Measurements from ENCODE around the gene PUSL1.
"Not testable (repeated sequence)": the region's sequence is repeated elsewhere in the genome, so short reads cannot be mapped to it uniquely, and the experiment has no call there.

PUSL1 gene

GRCh38 chr1:1306070-1306660, 2.2 kb upstream of the PUSL1 start:
- intact Hi-C loops (cut with DNase I), result loop anchor here (5.0 kb wide), 1 partner anchor 34 kb away; the partner anchor contains the start of gene UBE2J2
- DNase-seq, result no peak

GRCh38 chr1:1306661-1307260, 1.6 kb upstream of the PUSL1 start:
- intact Hi-C loops (cut with DNase I), result loop anchor here (5.0 kb wide), 1 partner anchor 34 kb away; the partner anchor contains the start of gene UBE2J2
- DNase-seq, result no peak

- intact Hi-C loops (cut with DNase I), result loop anchor here (5.0 kb wide), 1 partner anchor 35 kb away; the partner anchor contains the start of gene UBE2J2
- DNase-seq, result peak in 1 of 10 donors; percentile 46
These were observed 1.0 kb upstream of the PUSL1 start for GRCh38 chr1:1307261-1307922.

- intact Hi-C loops (cut with DNase I), result loop anchor here (1.0 to 5.0 kb wide), 3 partner anchors 16 to 40 kb away; partner anchors contain the start of genes CPTP, DVL1, INTS11 and UBE2J2
- no peak for DNase-seq
These were observed 406 bp downstream of the PUSL1 start for GRCh38 chr1:1308756-1309250.

- intact Hi-C loops (cut with DNase I), result loop anchor here (2.0 to 5.0 kb wide), 2 partner anchors 15 to 37 kb away; partner anchors contain the start of genes CPTP, INTS11 and UBE2J2
- DNase-seq, result no peak
These were observed 1.1 kb downstream of the PUSL1 start for GRCh38 chr1:1309251-1310108.

- intact Hi-C loops (cut with DNase I), result no loop called here
- DNase-seq, result no peak
These were observed 1.6 kb downstream of the PUSL1 start for GRCh38 chr1:1310109-1310385.

- DNase-seq, result no peak
These were observed 2.2 kb downstream of the PUSL1 start for GRCh38 chr1:1310476-1311053.

GRCh38 chr1:1311107-1312104, 3.0 kb downstream of the PUSL1 start:
- DNase-seq, result no peak
- intact Hi-C loops (cut with DNase I), result no loop called here

More at GRCh38 chr1:1310476-1311053, 2.2 kb downstream of the PUSL1 start:
- intact Hi-C loops (cut with DNase I), result no loop called here

- intact Hi-C loops (cut with DNase I), result no loop called here
- no peak for DNase-seq
These were observed 4.3 kb downstream of the PUSL1 start for GRCh38 chr1:1312450-1313314.

GRCh38 chr1:1313500-1314236, 5.3 kb downstream of the PUSL1 start:
- intact Hi-C loops (cut with DNase I), result no loop called here
- DNase-seq, result no peak

GRCh38 chr1:1314237-1314586, 5.8 kb downstream of the PUSL1 start:
- intact Hi-C loops (cut with DNase I), result no loop called here
- no peak for DNase-seq

GRCh38 chr1:1314678-1315335, 6.4 kb downstream of the PUSL1 start:
- no peak for DNase-seq
- intact Hi-C loops (cut with DNase I), result no loop called here

- intact Hi-C loops (cut with DNase I), result no loop called here
These were observed 7.1 kb downstream of the PUSL1 start for GRCh38 chr1:1315435-1315954.

GRCh38 chr1:1316199-1316598, 7.8 kb downstream of the PUSL1 start:
- DNase-seq; intact Hi-C loops (cut with DNase I): not testable (repeated sequence)

More at GRCh38 chr1:1315435-1315954, 7.1 kb downstream of the PUSL1 start:
- no peak for DNase-seq

- no peak for DNase-seq
- intact Hi-C loops (cut with DNase I), result no loop called here
These were observed 9.0 kb downstream of the PUSL1 start for GRCh38 chr1:1317420-1317819.

GRCh38 chr1:1318131-1318652, 9.8 kb downstream of the PUSL1 start:
- DNase-seq, result peak in 6 of 10 donors; percentile 45 to 90 (median 78)
- intact Hi-C loops (cut with DNase I), result no loop called here

Measured in posterior cingulate gyrus (tissue), 11 donors.